Nucleus accumbens (tissue), 56 donors: Measurements from ENCODE around the gene WNT8B.

Experiments used
- DNase-seq, 56 donors: peaks; one replicate each; lab custom pipeline; 2025; lab: John Stamatoyannopoulos, UW

Gene WNT8B

DNA sequence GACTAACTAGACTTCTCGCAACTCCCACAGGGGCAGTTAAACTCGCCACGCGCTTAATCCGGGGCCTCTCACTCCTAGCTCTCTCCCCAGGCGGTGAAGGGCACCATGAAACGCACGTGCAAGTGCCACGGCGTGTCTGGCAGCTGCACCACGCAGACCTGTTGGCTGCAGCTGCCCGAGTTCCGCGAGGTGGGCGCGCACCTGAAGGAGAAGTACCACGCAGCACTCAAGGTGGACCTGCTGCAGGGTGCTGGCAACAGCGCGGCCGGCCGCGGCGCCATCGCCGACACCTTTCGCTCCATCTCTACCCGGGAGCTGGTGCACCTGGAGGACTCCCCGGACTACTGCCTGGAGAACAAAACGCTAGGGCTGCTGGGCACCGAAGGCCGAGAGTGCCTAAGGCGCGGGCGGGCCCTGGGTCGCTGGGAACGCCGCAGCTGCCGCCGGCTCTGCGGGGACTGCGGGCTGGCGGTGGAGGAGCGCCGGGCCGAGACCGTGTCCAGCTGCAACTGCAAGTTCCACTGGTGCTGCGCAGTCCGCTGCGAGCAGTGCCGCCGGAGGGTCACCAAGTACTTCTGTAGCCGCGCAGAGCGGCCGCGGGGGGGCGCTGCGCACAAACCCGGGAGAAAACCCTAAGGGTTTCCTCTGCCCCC is 19.5 kb downstream of the WNT8B start:
- DNase-seq, result peak in 49 of 56 donors; percentile 9 to 70 (median 33)

DNA sequence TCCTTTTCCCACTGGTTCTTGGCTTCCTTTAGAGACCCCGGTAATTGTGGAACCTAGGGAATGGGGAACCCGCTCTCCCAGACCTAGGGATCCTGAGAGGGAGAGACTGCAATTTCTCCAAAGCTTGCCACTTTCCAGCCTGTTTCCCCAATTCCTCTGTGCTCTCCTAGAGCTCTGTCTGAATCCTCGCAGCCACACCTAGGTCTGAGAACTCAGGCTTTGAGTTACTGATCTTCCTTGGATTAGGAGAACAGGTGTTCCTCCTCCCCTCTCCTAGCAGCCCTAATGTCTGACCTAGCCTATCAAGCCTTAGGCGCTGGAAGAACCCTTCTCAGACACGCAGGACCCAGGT is 20.0 kb downstream of the WNT8B start:
- DNase-seq, result peak in 1 of 56 donors; percentile 2

DNA sequence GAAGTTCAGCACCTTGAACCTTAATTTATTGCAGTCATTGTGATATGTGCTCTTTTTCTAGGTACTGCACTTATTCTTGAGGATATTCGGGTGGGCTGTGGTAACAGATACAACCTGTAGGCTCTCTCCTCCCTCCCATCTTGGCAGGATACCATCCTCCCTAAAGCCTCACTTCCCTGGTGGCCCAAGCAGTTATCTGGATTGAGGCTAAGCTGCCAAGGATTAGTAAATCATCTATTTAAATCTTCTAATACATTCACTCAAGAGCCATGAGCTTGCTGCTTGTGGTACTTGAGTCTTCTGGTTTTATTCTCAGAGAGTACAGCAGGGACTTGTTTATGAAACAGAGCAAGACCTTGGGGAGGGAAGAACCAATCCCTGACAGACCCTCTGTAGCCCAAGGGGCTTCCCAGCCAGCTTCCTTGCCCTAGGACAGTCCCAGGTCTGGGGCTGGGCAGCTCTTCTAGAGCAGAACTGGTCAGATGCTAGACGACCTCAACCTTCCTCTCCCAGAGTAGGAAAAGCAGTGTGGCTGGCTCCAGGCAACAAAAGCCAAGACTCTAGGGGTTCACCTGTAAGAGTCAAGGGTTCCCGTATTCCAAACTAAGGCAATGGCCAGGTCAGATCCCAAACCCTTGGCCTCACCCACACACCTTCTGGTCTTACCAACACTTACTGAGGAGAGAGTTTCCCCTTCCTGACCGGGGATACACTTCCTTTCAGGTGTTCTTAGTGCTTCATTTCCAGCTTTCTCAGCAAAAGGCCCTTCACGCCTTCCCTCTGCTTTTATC is 21.3 kb downstream of the WNT8B start:
- no peak for DNase-seq

DNA sequence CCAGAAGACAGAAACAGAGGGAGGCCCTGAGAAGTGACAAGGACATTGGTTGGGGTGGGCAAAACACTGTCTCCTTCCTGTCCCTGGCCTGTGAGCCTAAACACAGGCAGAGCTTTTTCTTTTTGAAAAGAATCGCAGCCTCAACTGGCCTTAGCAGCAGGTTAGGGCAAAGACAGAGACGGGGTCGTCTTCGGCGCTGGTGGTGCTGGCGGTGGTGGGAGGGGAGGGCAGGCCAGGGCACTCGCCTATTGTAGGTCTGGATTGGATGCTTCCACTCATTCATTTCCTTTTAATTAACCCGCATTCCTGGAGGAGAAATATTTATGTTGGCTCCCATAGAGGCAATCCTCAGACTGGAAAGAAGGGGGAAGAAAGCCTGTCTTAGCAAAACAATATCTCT is 22.6 kb downstream of the WNT8B start:
- no peak for DNase-seq

DNA sequence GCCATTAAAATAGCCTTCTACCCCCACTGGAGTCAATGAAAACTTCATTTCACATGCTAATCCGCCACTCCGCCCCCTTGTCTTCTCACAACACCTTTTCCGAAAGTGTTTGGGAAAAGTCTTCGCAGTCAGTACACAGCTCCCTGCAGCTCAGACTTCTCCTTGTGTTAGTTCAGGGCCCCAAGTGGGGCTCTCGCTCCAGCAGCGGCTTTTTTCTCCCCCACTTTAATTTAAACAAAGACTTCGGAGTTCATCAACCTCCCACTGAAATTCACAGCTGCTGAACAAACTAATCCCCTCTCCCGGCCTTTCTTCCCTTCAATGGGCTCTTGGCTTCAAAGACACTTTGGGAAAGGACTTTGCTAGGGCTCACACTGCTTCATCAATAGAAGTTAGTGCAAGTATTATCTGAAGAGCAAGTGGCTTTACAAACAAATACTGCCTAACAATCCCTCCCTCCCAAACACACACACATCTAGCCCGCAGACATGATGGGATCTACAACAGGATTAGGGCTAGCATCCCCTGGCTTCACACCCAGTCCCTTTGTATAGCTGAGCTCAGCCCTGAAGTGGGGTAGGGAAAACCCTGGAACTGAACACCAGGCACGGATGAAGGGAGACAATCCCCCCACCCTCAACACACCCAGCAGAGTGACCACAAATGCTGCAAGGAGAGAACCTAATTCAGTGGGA is 23.1 kb downstream of the WNT8B start:
- DNase-seq, result no peak

DNA sequence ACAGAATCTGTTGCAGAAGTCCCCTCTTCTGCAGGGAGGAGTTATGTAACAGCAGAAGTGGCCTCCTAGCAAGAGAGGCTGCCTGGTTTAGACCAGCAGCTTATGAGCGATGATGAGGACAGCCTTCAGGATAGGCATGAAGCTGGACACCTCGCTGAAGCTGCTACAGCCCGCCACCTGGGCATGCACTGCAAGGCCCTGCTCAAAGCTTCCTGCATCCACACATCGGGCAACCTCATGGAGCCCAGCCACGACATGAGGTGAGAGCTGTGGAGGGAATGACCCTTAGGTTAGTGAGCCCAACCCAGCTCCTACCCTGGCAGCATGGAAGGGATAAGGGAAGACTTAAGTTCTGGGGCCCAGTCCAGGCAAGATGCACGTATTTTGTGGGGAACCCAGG is 24.7 kb downstream of the WNT8B start:
- DNase-seq, result no peak

DNA sequence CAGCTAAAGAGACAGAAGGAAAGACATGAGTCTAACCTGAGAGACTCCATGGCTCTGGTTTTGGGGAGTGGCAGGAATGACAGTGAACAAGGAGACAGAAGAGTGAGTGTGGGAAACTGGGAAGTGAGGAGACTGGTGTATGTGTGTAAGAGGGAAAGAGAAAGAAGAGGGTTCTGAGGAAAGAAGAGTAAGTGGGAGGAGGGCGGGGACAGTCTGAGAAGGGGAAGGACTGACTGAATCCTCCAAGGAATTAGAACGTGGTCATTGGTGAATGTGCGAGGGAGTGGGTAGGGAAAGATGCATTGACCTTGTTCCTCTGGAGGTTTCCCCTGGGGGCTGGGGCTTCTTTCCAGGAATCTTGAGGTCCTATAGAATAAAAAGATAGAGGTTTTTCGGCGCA is 26.6 kb downstream of the WNT8B start:
- DNase-seq, result no peak

DNA sequence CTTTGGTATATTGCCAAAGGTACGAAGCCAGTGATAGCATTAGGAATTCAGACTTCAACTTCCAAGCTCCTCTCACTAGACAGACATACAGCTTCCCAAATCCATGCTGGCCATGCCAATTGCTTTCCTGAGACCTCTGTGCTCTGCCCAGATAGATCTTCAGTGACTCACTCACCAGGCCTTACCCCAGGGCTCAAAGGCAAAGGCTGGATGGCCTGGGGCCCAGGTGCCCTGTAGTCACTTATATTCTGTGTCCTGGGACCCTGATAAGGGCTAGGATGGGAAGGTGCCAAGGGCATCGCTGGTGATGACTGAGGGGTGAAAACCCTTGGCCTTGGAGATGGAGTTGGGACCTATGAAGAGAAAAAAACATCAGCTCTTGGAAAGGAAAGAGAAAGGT is 27.7 kb downstream of the WNT8B start:
- DNase-seq, result no peak

DNA sequence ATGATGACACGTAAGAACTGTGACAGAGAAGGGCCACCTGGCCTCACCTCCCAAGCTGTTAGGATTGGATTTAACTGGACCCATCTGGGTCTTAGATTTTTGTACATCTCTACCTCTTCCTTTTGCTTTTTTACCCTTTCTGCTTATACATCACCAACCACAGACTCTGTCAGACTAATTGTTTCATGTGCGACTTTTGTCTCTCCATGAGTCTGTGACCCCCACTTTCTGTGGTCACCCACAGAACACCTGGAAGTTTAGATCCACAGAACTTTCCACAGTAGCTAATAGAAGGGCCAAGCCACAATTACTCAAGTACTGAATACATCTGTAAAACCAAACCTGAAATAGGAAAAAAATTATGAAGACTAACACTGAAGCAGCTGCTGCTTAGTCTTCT is 33.8 kb downstream of the WNT8B start:
- DNase-seq, result no peak

DNA sequence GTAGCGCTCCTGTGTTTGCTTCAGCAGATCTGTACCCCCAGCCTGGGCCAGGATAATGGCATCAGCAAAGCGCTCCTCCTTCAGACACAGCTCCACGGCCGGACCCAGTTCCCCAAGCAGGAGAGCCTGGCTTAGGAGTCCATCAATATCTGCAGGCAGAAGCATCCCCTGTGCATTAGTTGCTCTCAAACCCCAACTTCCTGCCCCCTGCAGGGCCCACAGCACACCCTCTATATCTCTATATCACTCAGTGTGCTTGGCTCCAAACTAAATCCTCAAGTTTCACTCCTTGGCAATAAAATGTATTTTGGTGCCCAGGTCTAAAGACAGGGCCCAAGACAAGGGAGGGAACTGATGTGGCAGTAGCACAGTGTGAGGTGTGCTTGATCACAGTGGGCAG is 35.2 kb downstream of the WNT8B start:
- no peak for DNase-seq

DNA sequence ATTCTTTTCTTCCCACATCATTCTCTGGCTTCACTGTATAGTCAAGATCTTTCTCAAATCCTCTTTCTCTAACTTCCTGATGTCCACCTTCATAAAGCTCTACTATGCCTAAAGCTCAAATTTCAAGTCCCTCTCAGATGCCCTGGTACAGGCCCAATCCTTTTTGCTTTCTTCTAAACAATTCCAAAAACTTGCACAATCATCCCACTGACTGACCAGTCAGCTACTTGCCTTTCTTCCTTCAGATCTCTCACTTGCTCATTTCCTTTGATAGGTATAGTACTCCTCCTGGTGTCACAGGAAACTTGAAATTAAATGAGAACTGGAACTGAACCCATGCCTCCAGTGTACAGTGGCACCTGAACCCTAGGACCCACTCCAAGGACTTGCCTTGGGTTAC is 38.6 kb downstream of the WNT8B start:
- DNase-seq, result no peak

DNA sequence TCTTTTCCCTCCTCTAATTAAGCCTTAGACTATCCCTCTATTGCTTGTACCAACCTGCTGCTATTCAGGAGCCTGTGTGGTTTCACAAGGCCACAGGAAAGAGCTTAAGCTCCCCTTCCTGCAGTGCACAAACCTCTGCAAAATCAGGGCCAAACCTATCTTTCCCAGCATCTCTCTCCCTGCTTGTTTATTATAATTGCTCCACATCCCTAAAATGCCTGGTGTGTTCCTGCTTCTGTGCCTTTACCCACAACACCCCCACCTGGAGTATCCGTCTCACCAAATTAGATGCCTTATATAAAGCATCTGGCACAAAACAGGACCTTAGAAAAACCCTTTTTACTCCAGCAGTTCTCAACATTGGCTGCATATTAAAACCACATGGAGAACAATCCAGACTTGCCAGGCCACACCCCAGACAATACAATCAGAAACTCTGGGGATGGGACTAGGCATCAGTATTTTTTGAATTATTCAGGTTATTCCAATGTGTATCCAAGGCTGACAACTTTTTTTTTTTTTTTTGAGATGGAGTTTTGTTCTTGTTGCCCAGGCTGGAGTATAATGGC is 40.2 kb downstream of the WNT8B start:
- no peak for DNase-seq

DNA sequence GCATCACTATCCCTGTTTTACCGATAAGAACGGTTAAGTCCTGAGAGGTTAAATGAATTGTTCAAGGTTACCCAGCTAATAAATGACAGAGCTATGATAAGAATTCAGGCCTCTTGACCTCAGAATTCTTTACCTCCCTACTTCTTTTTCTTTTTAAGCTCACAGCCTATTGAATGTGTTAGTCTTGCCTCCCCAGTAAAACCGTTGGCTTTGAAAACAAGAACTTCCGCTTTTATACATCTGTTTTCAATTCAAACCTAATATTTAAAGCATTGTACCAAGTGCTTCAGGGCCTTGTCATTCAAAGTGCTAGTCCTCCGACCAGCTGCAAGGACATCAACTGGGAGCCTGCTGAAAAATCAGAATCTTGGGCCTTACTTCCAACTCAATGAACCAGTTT is 41.3 kb downstream of the WNT8B start:
- DNase-seq, result no peak

DNA sequence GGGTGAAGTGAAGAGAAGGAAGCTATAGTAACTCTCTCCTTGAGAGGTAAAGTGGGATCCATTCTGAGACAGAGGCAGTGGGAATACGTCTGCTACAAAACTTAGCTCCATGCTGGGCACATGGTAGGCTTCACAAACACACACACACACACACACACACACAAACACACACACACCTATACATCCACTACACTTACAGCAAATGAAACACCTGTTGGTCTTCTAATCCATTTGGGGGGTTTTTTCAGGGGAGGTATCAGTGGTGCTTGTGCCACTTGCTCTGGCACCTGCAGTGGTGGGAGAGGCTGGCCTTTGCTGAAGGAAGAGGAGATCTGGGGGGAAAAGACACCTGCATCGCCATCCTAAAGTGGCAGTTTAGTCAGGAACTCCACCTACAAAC is 42.4 kb downstream of the WNT8B start:
- DNase-seq, result no peak

DNA sequence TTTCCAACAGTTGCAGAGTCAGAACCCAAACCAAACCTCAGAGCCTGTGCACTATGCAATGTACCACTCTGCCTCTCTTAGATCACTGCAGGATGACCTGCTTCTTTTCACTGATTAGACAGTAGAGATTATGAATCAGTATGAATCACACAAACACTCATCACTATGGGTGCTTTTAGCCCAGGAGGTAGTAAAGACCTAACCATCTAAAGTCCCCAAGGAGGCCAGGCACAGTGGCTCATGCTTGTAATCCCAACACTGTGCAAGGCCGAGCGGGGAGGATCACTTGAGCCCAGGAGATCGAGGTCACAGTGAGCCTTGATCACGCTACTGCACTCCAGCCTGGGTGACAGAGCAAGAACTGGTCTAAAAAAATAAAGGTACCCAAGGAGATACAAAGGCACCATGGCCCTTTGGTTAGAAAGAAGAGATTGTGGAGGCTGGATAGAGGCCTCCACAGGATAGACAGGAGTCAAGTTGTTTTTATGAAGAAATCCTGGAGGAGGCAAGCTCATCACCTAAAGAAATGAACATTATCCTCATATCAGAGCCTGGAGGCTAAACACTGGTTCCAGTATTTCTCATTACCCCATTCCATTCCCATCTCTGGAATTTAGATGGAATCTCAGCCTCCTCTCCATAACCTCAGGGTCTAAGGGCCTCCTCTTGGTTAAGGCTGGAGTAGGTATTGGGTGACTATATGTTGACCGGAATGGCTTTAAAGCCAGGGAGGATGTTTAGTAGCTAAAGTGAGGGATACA is 44.0 kb downstream of the WNT8B start:
- DNase-seq, result no peak

DNA sequence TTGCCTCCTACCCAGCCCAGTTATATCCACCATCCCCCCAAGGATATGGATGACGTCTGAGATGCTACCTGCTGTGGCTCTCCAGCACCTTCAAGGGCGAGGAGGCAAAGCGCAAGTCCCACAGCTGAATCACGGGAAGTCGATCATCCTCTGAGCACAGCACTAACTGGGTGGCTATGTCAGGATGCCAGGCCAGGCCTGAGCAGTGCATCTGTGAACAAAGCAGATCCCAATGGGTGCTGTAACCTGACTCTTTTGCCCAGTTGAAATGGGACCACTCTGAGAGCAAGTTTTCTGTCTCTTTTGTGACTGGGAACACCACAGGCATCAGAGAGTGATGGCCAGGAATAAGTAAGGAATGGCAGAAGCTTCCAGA is 44.5 kb downstream of the WNT8B start:
- DNase-seq, result no peak

DNA sequence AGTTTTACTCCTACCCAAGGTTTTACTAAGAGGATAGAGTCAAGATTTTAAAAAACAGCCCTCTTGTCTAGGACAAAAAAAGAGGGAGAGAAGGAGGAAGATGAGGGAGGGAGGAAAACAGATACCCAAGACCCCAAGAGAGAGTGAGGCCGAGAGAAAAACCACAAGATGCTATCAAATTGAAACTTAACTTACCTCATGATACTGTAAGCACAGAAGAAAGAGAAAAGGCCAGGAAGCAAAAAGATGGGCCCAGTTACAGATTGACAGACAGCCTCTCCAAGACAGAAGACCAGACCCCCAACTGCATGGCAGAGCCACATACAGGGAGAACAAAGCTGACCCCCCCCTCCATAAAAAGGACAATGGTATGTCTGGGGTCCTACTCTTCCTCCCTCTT is 45.5 kb downstream of the WNT8B start:
- no peak for DNase-seq

DNA sequence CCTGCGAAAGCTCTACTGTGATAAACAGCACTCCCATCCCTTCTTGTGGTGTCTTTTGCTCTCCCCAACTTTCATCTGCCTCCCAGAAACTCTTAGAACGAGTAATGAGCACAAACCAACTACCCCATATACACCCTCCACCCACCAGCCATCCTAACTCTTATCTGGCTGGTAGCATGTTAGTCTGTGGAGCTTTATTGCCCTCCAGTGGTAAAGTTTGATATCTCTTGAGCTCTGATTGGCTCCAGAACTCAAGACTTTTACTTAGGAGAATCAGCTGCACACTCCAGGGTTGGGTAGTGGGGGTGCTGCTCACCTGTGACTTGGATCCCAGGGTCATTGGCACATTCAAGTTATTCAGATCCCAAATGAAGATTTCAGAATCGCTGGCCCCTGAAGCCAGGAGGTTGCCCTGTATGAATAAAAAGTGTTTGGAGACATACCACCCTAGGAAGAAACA is 45.9 kb downstream of the WNT8B start:
- DNase-seq, result no peak

DNA sequence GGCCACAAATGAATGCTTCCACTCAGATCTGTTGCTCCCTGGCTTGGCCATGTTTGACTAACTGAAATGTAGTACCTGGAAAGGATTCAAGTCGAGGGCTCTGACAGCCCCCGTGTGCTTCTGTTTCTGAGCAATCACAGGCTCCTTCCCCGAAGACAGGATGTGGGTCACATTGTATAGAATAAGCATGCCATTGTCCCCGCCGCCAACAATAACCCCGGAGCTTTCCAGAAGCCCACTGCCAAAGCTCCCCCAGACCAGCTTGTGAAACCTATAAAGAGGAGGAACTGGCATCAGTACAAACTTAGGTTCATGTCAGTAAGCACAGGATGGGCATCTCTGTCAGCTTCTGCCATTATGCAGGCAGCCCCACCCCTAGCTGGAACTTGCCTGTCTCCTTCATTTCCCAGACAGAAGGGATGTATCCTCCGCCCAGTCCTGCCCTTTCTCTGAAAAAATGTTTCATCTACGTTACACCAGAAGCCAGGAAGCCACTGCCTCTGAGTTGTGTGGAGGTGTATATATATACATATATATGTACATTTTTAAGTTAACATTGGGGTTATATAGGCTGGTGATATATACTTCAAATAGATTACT is 46.5 kb downstream of the WNT8B start:
- DNase-seq, result no peak
